ENCODE measurements around the gene PSMF1. TPM values are rescaled to one million over a fixed set of nuclear protein-coding genes. Genes with fewer than 3 reads are reported as not detected.

PSMF1 gene
- total RNA-seq, 1 experiment from 2014 or later, result 153 TPM

DNA sequence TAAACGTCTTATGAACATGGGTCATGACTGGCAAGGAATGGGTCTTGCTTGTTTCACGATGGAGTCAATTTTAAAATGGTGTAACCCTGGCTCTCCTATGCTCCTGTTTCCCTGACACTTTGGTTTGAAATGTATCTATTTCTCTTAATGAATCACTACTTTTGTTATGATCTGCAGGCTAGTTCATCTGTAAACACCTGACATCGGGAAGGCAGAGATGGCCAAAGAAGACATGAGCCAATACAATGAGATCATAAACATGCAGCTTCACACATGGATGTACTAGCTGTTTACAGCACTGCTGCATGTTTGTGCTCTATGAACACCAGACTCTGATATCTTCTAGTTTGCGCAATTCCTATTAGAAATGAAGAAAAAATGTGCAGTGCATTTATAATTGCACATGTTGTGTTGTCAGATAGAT, 96.4 kb downstream of the PSMF1 start:
- TF ChIP-seq ZBTB33 (IDR thresholded peaks at IDR 0.05; ENCODE audit: extremely low read depth, insufficient replicate concordance, low read length) (no peak), CEBPB (IDR thresholded peaks at IDR 0.05; ENCODE audit: low read depth) (no peak), ZFX (IDR thresholded peaks at IDR 0.05) (no peak), RAD21 (IDR thresholded peaks at IDR 0.05; ENCODE audit: low read depth) (no peak), SIN3A (IDR thresholded peaks at IDR 0.05; ENCODE audit: low read depth) (no peak), EZH2 (IDR thresholded peaks at IDR 0.05) (no peak), ELF1 (IDR thresholded peaks at IDR 0.05; ENCODE audit: borderline replicate concordance, low read depth) (no peak), POLR2AphosphoS5 (IDR thresholded peaks at IDR 0.05; ENCODE audit: low read depth, low read length) (no peak), SRF (IDR thresholded peaks at IDR 0.05; ENCODE audit: low read depth) (no peak), JUND (IDR thresholded peaks at IDR 0.05) (no peak)
- DNase-seq (ENCODE audit: low read depth, low spot score), result no peak

More for the DNA sequence above, 96.4 kb downstream of the PSMF1 start:
- ATAC-seq, result no peak
- intact Hi-C loops (cut with micrococcal nuclease), result loop anchor here (10.0 kb wide), 3 partner anchors 100 to 250 kb away; partner anchors contain the start of genes NSFL1C and PSMF1
- H3K27me3 ChIP-seq (ENCODE audit: insufficient read depth, low read length), result no peaks in the 10 kb centered on the region
- no TSS peak for BruUV-seq (replicated peaks)
- no peaks in the 10 kb centered on the region for H3K9me3 ChIP-seq (ENCODE audit: control insufficient read depth in 1 of 2, insufficient read depth in 1 of 2, low read depth in 1 of 2, low read length in 2 of 2)
- RAD21 ChIA-PET (ENCODE audit: low non-redundant PET in 1 of 2, low total read pairs in 2 of 2, uncharacterized antibody in 2 of 2, unreplicated experiment in 2 of 2), result no interaction called here
- POLR2A ChIA-PET, result no interaction called here
- no peaks in the 10 kb centered on the region for H3K9me2 ChIP-seq (ENCODE audit: insufficient read depth)
- CTCF ChIA-PET, result no interaction called here
- H3K36me3 ChIP-seq (ENCODE audit: control insufficient read depth in 1 of 2, insufficient read depth in 2 of 2, low read length in 2 of 2), result no peaks in the 10 kb centered on the region
- no peak overlapping the region for H3K4me3 ChIP-seq (replicated peaks in 1 of 2; ENCODE audit: low read depth in 1 of 2, low read length in 2 of 2)
- no peaks in the 10 kb centered on the region for H3K79me2 ChIP-seq (ENCODE audit: insufficient read depth, low read length)
- H3K4me1 ChIP-seq (ENCODE audit: control insufficient read depth in 1 of 2, insufficient read depth in 2 of 2, low read length in 2 of 2), result peaks cover 6 to 19% of the 10 kb centered on the region in 2 experiments; a peak in 3 of 4 replicates
- no peak overlapping the region; the same call in 1 of the 2 replicates for H3K4me2 ChIP-seq (ENCODE audit: low read length)
- no peak overlapping the region for H3K9ac ChIP-seq (ENCODE audit: low read length)
- H2AFZ ChIP-seq (ENCODE audit: low read depth, low read length, poor library complexity, severe bottlenecking), result no peak overlapping the region
- no peak overlapping the region for H3K27ac ChIP-seq (ENCODE audit: low read depth, low read length)
- H4K20me1 ChIP-seq (ENCODE audit: insufficient read depth), result no peaks in the 10 kb centered on the region
